ENCODE results near the gene SDK2. TPM values are rescaled to one million over a fixed set of nuclear protein-coding genes. Genes with fewer than 3 reads are reported as not detected.

Gene SDK2
- total and polyA plus RNA-seq, 2 of the 4 experiments (the other 2 are of a cell fraction), result under 0.01 to 0.03 TPM

DNA sequence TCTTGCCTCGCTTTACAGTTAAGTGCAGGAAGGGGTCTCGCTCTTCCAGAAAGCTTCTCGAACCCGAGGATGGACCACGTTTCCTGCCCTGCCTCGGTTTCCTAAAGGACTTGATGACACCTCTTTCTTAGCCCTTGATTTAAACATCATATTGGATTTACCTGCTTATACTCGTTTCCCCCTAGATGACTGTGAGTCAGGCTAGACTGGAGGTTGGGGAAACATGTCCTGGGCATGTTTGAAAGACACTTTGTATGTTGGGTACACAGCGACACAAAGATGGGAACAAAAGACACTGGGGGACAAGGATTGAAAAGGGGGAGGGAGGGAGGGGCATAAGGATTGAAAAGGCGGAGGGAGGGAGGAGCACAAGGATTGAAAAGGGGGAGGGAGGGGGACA is 30.0 kb downstream of the SDK2 start:
- Histone ChIP-seq H4K8ac (ENCODE audit: low read depth in 2 of 2, low read length in 2 of 2) (no peak overlapping the region), H3K79me1 (ENCODE audit: low read depth in 1 of 2, low read length in 2 of 2) (no peaks in the 10 kb centered on the region), H4K91ac (ENCODE audit: insufficient read depth, low read depth, low read length) (no peak overlapping the region), H2AK5ac (ENCODE audit: low read depth, low read length) (no peak overlapping the region), H3K23ac (ENCODE audit: low read depth, low read length) (no peak overlapping the region), H3K36me3 (ENCODE audit: control insufficient read depth, insufficient read depth, low read length) (no peaks in the 10 kb centered on the region), H2BK20ac (ENCODE audit: low read depth, low read length) (no peak overlapping the region), H3K4ac (ENCODE audit: low read depth, low read length) (no peak overlapping the region), H3K9ac (ENCODE audit: low read depth, low read length) (no peak overlapping the region), H2AK9ac (replicated peaks; ENCODE audit: low read depth, low read length, poor library complexity) (no peak overlapping the region), H3K27me3 (ENCODE audit: control insufficient read depth, insufficient read depth, low read length) (no peaks in the 10 kb centered on the region), H3K18ac (ENCODE audit: low read depth, low read length) (no peak overlapping the region), H2BK120ac (ENCODE audit: low read depth, low read length) (no peak overlapping the region), H4K5ac (ENCODE audit: low read depth, low read length) (no peak overlapping the region), H3K9me3 (ENCODE audit: control insufficient read depth, insufficient read depth, low read length) (peaks cover 4% of the 10 kb centered on the region), H3K4me3 (ENCODE audit: insufficient read depth, low read depth, low read length) (no peak overlapping the region), H4K20me1 (ENCODE audit: insufficient read depth, low read length) (no peaks in the 10 kb centered on the region; the same call in 1 of the 2 replicates), H3K56ac (ENCODE audit: extremely low read depth, insufficient read depth, low read length) (no peak overlapping the region), H2BK15ac (ENCODE audit: low read depth, low read length) (no peak overlapping the region), H3K9me1 (ENCODE audit: insufficient read depth, low read length) (no peaks in the 10 kb centered on the region), H2BK5ac (ENCODE audit: low read depth, low read length, poor library complexity, severe bottlenecking) (no peak overlapping the region), H3K14ac (replicated peaks; ENCODE audit: low read depth, low read length) (no peak overlapping the region), H3K4me1 (ENCODE audit: control insufficient read depth, insufficient read depth, low read length) (no peaks in the 10 kb centered on the region), H3K27ac (ENCODE audit: insufficient read depth, low read length) (no peak overlapping the region), H2AFZ (replicated peaks; ENCODE audit: low read length, poor library complexity) (no peak overlapping the region), H3K4me2 (ENCODE audit: low read depth, low read length) (no peak overlapping the region)
- ChIA-PET CTCF (no interaction called here), POLR2A (ENCODE audit: unreplicated experiment) (no interaction called here)
- no peak for DNase-seq
- dilution Hi-C loops (cut with HindIII; ENCODE audit: low sequenced_read_pairs, unreplicated experiment), result no loop called here
- TF ChIP-seq RAD21 (IDR thresholded peaks at IDR 0.05; ENCODE audit: low read length), result no peak
- no peak for TF ChIP-seq CEBPB (IDR thresholded peaks at IDR 0.05; ENCODE audit: low read depth, low read length)
- TF ChIP-seq POLR2A (IDR thresholded peaks at IDR 0.05; ENCODE audit: low read depth, low read length), result no peak
- no peak for TF ChIP-seq MAZ (IDR thresholded peaks at IDR 0.05; ENCODE audit: borderline replicate concordance, low read depth, low read length)
- no peak for TF ChIP-seq NFE2L2 (IDR thresholded peaks at IDR 0.05; ENCODE audit: low read depth, low read length)
- TF ChIP-seq FOS (IDR thresholded peaks at IDR 0.05; ENCODE audit: low read depth, low read length), result no peak
- TF ChIP-seq, protein P1, sequence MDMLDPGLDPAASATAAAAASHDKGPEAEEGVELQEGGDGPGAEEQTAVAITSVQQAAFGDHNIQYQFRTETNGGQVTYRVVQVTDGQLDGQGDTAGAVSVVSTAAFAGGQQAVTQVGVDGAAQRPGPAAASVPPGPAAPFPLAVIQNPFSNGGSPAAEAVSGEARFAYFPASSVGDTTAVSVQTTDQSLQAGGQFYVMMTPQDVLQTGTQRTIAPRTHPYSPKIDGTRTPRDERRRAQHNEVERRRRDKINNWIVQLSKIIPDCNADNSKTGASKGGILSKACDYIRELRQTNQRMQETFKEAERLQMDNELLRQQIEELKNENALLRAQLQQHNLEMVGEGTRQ (IDR thresholded peaks at IDR 0.05; ENCODE audit: low read depth, low read length), result no peak
- TF ChIP-seq RCOR1 (IDR thresholded peaks at IDR 0.05; ENCODE audit: insufficient replicate concordance, low read length), result no peak
- no peak for TF ChIP-seq BHLHE40 (IDR thresholded peaks at IDR 0.05; ENCODE audit: low read depth, low read length)
- TF ChIP-seq MAFK (IDR thresholded peaks at IDR 0.05; ENCODE audit: low read depth, low read length), result no peak
- TF ChIP-seq, protein P2, sequence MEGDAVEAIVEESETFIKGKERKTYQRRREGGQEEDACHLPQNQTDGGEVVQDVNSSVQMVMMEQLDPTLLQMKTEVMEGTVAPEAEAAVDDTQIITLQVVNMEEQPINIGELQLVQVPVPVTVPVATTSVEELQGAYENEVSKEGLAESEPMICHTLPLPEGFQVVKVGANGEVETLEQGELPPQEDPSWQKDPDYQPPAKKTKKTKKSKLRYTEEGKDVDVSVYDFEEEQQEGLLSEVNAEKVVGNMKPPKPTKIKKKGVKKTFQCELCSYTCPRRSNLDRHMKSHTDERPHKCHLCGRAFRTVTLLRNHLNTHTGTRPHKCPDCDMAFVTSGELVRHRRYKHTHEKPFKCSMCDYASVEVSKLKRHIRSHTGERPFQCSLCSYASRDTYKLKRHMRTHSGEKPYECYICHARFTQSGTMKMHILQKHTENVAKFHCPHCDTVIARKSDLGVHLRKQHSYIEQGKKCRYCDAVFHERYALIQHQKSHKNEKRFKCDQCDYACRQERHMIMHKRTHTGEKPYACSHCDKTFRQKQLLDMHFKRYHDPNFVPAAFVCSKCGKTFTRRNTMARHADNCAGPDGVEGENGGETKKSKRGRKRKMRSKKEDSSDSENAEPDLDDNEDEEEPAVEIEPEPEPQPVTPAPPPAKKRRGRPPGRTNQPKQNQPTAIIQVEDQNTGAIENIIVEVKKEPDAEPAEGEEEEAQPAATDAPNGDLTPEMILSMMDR (conservative IDR thresholded peaks at IDR 0.05; ENCODE audit: low read depth, low read length), result no peak
- TF ChIP-seq CHD1 (IDR thresholded peaks at IDR 0.05; ENCODE audit: low read depth, low read length), result no peak
- TF ChIP-seq MXI1 (IDR thresholded peaks at IDR 0.05; ENCODE audit: borderline replicate concordance, low read depth, low read length), result no peak
- no peak for TF ChIP-seq RFX5 (IDR thresholded peaks at IDR 0.05; ENCODE audit: low read depth, low read length)
- TF ChIP-seq, protein P3, sequence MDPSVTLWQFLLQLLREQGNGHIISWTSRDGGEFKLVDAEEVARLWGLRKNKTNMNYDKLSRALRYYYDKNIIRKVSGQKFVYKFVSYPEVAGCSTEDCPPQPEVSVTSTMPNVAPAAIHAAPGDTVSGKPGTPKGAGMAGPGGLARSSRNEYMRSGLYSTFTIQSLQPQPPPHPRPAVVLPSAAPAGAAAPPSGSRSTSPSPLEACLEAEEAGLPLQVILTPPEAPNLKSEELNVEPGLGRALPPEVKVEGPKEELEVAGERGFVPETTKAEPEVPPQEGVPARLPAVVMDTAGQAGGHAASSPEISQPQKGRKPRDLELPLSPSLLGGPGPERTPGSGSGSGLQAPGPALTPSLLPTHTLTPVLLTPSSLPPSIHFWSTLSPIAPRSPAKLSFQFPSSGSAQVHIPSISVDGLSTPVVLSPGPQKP (IDR thresholded peaks at IDR 0.05; ENCODE audit: borderline replicate concordance, low read depth, low read length), result no peak
- TF ChIP-seq SMC3 (IDR thresholded peaks at IDR 0.05; ENCODE audit: low read depth, low read length), result no peak
- ATAC-seq (ENCODE audit: low read depth), result no peak
- intact Hi-C loops (cut with micrococcal nuclease), result no loop called here
- in situ Hi-C loops (cut with MboI; ENCODE audit: low sequenced_read_pairs), result loop anchor here (25.0 kb wide), 2 partner anchors 98 to 373 kb away; no protein-coding TSS in a partner anchor
- no TSS peak for BruUV-seq (replicated peaks)
- no CpG with 5 or more reads among the region's 9 CpGs for WGBS, 2 experiments (ENCODE audit: extremely low coverage in 2 of 2, insufficient read length in 1 of 2)
